K562 (cell line): ENCODE measurements around the gene OMA1. TPM values are rescaled to one million over a fixed set of nuclear protein-coding genes. Genes with fewer than 3 reads are reported as not detected.

Experiments used
- ATAC-seq: fragments of 200-7000 bp; cut with Tn5 transposase; 3 replicates; pipeline ENCODE4 v1.9.1; 2020; ENCODE audit warnings: moderate library complexity
- BruUV-seq: library from RNA; stranded (reverse); fragments of 400-500 nt; replicated peaks from 2 replicates; lab custom pipeline; 2021; lab: Mats Ljungman, UMichigan
- CTCF ChIA-PET: fragments of 300-600 bp; formaldehyde crosslinking; extraction: SDS; loops from one replicate; lab custom pipeline; 2021; ENCODE audit warnings: low intra/inter-chr PET ratio; lab: Yijun Ruan, JAX
- POLR2A ChIA-PET: fragments of 300-600, 350-650 bp; sonication (Branson Sonifier 250); formaldehyde crosslinking; extraction: SDS; loops from one replicate; lab custom pipeline; 2021; ENCODE audit warnings: antibody characterized with exemption, inconsistent platforms; lab: Yijun Ruan, JAX
- DNase-seq, 4 experiments: peaks; one replicate each; pipeline versions ENCODE4 v3.0.0 to v3.0.0-alpha.2; 2011 to 2018; ENCODE audit warnings: low spot score in 3 of 4, mixed read lengths in 3 of 4; ENCODE audit errors: extremely low read depth in 1 of 4
- FAIRE-seq: peaks from 2 replicates; lab custom pipeline; 2011; peaks lifted over from hg19 to GRCh38; lab: Jason Lieb, UNC
- H2AFZ ChIP-seq: 2 replicates; pipeline ENCODE4 v1.6.0; 2011; ENCODE audit warnings: low read depth, low read length, control low read depth, inconsistent platforms
- H3K27ac ChIP-seq: fragments of 200-600 bp; 3 replicates; pipeline ENCODE4 v1.8.0; 2011; ENCODE audit warnings: low read depth, mild to moderate bottlenecking, control low read depth, inconsistent platforms, low read length, moderate library complexity, mixed read lengths; ENCODE audit errors: extremely low read depth
- H3K27me3 ChIP-seq, 2 experiments: fragments of 300-600 bp in 1 of 2; 2 replicates in 1 of 2; 3 replicates in 1 of 2; pipeline versions ENCODE4 v1.6.0 to v1.8.0; 2011; ENCODE audit warnings: inconsistent platforms in 2 of 2, low read length in 2 of 2, mild to moderate bottlenecking in 1 of 2, mixed read lengths in 1 of 2, moderate library complexity in 1 of 2; ENCODE audit not compliant: control insufficient read depth in 2 of 2, insufficient read depth in 2 of 2
- H3K36me3 ChIP-seq: fragments of 300-600 bp; 3 replicates; pipeline ENCODE4 v1.8.0; 2011; ENCODE audit warnings: mild to moderate bottlenecking, low read length, inconsistent platforms; ENCODE audit not compliant: control insufficient read depth, insufficient read depth
- H3K4me1 ChIP-seq, 2 experiments: fragments of 200-600 bp in 1 of 2; replicated peaks in 1 of 2; 2 replicates in 1 of 2; 3 replicates in 1 of 2; pipeline versions ENCODE4 v1.5.1 to v1.8.0; 2011; ENCODE audit warnings: inconsistent platforms in 2 of 2, low read length in 2 of 2, mild to moderate bottlenecking in 1 of 2, mixed read lengths in 1 of 2, moderate library complexity in 1 of 2; ENCODE audit not compliant: control insufficient read depth in 2 of 2, insufficient read depth in 2 of 2
- H3K4me2 ChIP-seq: 2 replicates; pipeline ENCODE4 v1.6.1; 2011; ENCODE audit warnings: low read length, control low read depth, inconsistent platforms, mixed read lengths; ENCODE audit not compliant: insufficient read depth
- H3K4me3 ChIP-seq: fragments of 200-600 bp; sonication (generic), shearing (Covaris generic); 2 replicates; pipeline ENCODE4 v1.5.1; 2016; ENCODE audit warnings: control low read depth, inconsistent platforms
- H3K79me2 ChIP-seq: fragments of 200-600 bp; 3 replicates; pipeline ENCODE4 v1.8.0; 2011; ENCODE audit warnings: low read length, inconsistent platforms; ENCODE audit not compliant: control insufficient read depth, insufficient read depth
- H3K9ac ChIP-seq, 2 experiments: 2 replicates each; pipeline versions ENCODE4 v1.6.0 to v1.6.1; 2011; ENCODE audit warnings: low read depth in 2 of 2, low read length in 2 of 2, control low read depth in 1 of 2, inconsistent platforms in 1 of 2, mild to moderate bottlenecking in 1 of 2, mixed read lengths in 1 of 2; ENCODE audit not compliant: insufficient read depth in 1 of 2
- H3K9me1 ChIP-seq: one replicate; pipeline ENCODE4 v1.6.0; 2011; ENCODE audit warnings: inconsistent platforms, mild to moderate bottlenecking, low read length, moderate library complexity; ENCODE audit not compliant: control insufficient read depth, insufficient read depth
- H3K9me3 ChIP-seq: replicated peaks from 2 replicates; pipeline ENCODE4 v1.5.1; 2011; ENCODE audit warnings: low read depth, low read length, inconsistent platforms; ENCODE audit not compliant: control insufficient read depth, insufficient read depth
- H4K20me1 ChIP-seq: replicated peaks from 2 replicates; pipeline ENCODE4 v1.6.1; 2011; ENCODE audit warnings: low read length, inconsistent platforms, mixed read lengths; ENCODE audit not compliant: control insufficient read depth, insufficient read depth
- FOS ChIP-seq: IDR thresholded peaks from 3 replicates; pipeline ENCODE4 v1.6.1; 2011; ENCODE audit not compliant: insufficient read length; ENCODE audit errors: extremely low read depth
- L3MBTL2 ChIP-seq: fragments of 450-650 bp; IDR thresholded peaks from 2 replicates; pipeline ENCODE4 v1.6.1; 2016; ENCODE audit warnings: mild to moderate bottlenecking, moderate library complexity
- MAFG ChIP-seq: fragments of 450-650 bp; conservative IDR thresholded peaks from 2 replicates; pipeline ENCODE4 v1.6.1; 2016; ENCODE audit warnings: missing genetic modification characterization, missing compliant biosample characterization
- PCBP2 ChIP-seq: fragments of 200-400 bp; formaldehyde crosslinking; IDR thresholded peaks from 2 replicates; pipeline ENCODE4 v1.6.1; 2018; ENCODE audit warnings: low read length, low read depth, mild to moderate bottlenecking, moderate library complexity; ENCODE audit not compliant: poor library complexity, severe bottlenecking
- STAT5B ChIP-seq: fragments of 250-450 bp; sonication (Bioruptor Pico); IDR thresholded peaks from 2 replicates; pipeline ENCODE4 v1.8.0; 2021; ENCODE audit warnings: mild to moderate bottlenecking, inconsistent platforms
- TEAD2 ChIP-seq: fragments of 450-650 bp; IDR thresholded peaks from 2 replicates; pipeline ENCODE4 v1.6.1; 2016; ENCODE audit warnings: missing genetic modification characterization, control low read depth, missing compliant biosample characterization
- ZZZ3 ChIP-seq: fragments of 450-650 bp; IDR thresholded peaks from 2 replicates; pipeline ENCODE4 v1.6.1; 2016; ENCODE audit warnings: antibody characterized with exemption, mild to moderate bottlenecking, moderate library complexity
- WGBS: fragments of 100-300 bp; shearing (Covaris generic); methylation state at CpG from one replicate; pipeline ENCODE4 v1.1.6; 2016; ENCODE audit warnings: low coverage, mixed read lengths; ENCODE audit not compliant: insufficient coverage; ENCODE audit errors: missing lambda C conversion rate; 5-methylcytosine and 5-hydroxymethylcytosine counted together
- in situ Hi-C: fragments of 300-500 bp; cut with MboI; formaldehyde crosslinking; loops from 4 replicates; pipeline ENCODE4 v1.15.0; 2018; ENCODE audit warnings: inconsistent platforms, mixed read lengths
- intact Hi-C: fragments of 100-400 bp; cut with micrococcal nuclease; formaldehyde crosslinking; loops from 2 replicates; pipeline ENCODE4 v1.14.2; 2022
- polyA plus RNA-seq, 8 experiments: library from polyadenylated mRNA; depleted of rRNA in 4 of 8; stranded (reverse) in 5 of 8; unstranded in 3 of 8; fragments of >200 nt; fragmentation: Nextera tagmentation in 2 of 8; fragmentation: Illumina TruSeq in 1 of 8; extraction: Ambion mirVana in 2 of 8; extraction: Trizol in 1 of 8; gene quantifications; 2 replicates each; pipeline versions ENCODE4 v1.2.1 to v1.2.3, GENCODE V29; 2011 to 2014; ENCODE audit warnings: inconsistent platforms in 1 of 8, missing spikeins in 1 of 8
- total RNA-seq, 7 experiments: library from RNA; depleted of rRNA in 6 of 7; stranded (reverse); fragments of >200 nt in 6 of 7; fragmentation: Illumina TruSeq in 2 of 7; extraction: Trizol in 2 of 7; gene quantifications; 2 replicates each; pipeline versions ENCODE4 v1.2.1 to v1.2.3, GENCODE V29; 2011 to 2021; ENCODE audit warnings: low replicate concordance in 1 of 7
- TF ChIP-seq, protein P1 (sequence below): fragments of 250-450 bp; sonication (Bioruptor Pico); IDR thresholded peaks from 2 replicates; pipeline ENCODE4 v1.4.0; 2020
- TF ChIP-seq, protein P2 (sequence below): fragments of 200-800 bp; sonication (Bioruptor generic); IDR thresholded peaks from 2 replicates; pipeline ENCODE4 v1.6.1; 2017; ENCODE audit warnings: missing genetic modification characterization, missing compliant biosample characterization

Gene OMA1
- total and polyA plus RNA-seq, 9 of the 15 experiments (the other 6 are each of a cell fraction or from before 2014, with no cell fraction given): 16.6 to 51.5 (median 33.5) TPM

DNA sequence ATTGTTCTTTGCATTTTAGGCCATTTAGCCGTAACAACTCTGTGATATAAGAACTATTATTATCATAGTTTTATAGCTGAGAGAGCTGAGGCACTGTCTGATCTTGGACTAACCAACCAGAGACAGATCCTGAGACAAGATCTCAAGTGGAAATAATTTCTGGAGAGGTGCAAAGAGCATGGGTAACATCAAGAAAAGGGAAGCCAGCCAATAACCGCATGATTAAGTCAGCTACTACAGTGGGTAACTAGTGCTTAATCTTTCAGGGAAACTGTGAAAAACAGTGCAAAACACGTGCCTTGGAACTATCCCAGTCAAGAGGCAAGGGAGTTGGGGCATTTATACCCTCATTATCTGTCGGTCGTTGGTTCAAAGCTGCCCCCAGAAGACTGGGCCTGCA lies 105.8 kb downstream of the OMA1 start:
- Histone ChIP-seq H3K27ac (no peak overlapping the region), H3K9me3 (no peaks in the 10 kb centered on the region), H3K36me3 (no peaks in the 10 kb centered on the region), H3K79me2 (no peaks in the 10 kb centered on the region), H3K4me2 (no peak overlapping the region)
- POLR2A ChIA-PET: no interaction called here
- FAIRE-seq: no peak
- 7% methylated on average over 5 of the region's 5 CpGs for WGBS
- TF ChIP-seq PCBP2 (no peak), MAFG (tag) (no peak), TEAD2 (tag) (no peak), L3MBTL2 (no peak), ZZZ3 (no peak), FOS (no peak), STAT5B (no peak)
- TF ChIP-seq, protein P1, sequence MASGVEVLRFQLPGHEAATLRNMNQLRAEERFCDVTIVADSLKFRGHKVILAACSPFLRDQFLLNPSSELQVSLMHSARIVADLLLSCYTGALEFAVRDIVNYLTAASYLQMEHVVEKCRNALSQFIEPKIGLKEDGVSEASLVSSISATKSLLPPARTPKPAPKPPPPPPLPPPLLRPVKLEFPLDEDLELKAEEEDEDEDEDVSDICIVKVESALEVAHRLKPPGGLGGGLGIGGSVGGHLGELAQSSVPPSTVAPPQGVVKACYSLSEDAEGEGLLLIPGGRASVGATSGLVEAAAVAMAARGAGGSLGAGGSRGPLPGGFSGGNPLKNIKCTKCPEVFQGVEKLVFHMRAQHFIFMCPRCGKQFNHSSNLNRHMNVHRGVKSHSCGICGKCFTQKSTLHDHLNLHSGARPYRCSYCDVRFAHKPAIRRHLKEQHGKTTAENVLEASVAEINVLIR (CRISPR knock-in tag): no peak
- TF ChIP-seq, protein P2, sequence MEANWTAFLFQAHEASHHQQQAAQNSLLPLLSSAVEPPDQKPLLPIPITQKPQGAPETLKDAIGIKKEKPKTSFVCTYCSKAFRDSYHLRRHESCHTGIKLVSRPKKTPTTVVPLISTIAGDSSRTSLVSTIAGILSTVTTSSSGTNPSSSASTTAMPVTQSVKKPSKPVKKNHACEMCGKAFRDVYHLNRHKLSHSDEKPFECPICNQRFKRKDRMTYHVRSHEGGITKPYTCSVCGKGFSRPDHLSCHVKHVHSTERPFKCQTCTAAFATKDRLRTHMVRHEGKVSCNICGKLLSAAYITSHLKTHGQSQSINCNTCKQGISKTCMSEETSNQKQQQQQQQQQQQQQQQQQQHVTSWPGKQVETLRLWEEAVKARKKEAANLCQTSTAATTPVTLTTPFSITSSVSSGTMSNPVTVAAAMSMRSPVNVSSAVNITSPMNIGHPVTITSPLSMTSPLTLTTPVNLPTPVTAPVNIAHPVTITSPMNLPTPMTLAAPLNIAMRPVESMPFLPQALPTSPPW (CRISPR knock-in tag): no peak
- TF ChIP-seq, all 486 proteins: peak for 0
- no TSS peak for BruUV-seq
- in situ Hi-C loops (no loop called here), intact Hi-C loops (no loop called here)
- DNase-seq (no peak), ATAC-seq (no peak)
- CTCF ChIA-PET: no interaction called here
- Histone ChIP-seq H4K20me1 (no peaks in the 10 kb centered on the region), H3K4me3 (no peak overlapping the region), H3K27me3 (peaks cover 0 to 11% of the 10 kb centered on the region in 2 experiments; a peak in 2 of 5 replicates), H3K9ac (no peak overlapping the region), H3K4me1 (peaks cover 0 to 8% of the 10 kb centered on the region in 2 experiments; a peak in 3 of 5 replicates), H2AFZ (no peak overlapping the region), H3K9me1 (no peaks in the 10 kb centered on the region)
